Activated CD8-positive, alpha-beta memory T cell treated with anti-CD3 and anti-CD28 coated beads for 36 hours (primary cell): Measurements from ENCODE around the gene KRR1. TPM values are rescaled to one million over a fixed set of nuclear protein-coding genes. Genes with fewer than 3 reads are reported as not detected.
"Not testable (repeated sequence)": the region's sequence is repeated elsewhere in the genome, so short reads cannot be mapped to it uniquely, and the experiment has no call there.

Experiments
- CTCF ChIA-PET: fragments of 350-600 bp; sonication (Branson Sonifier 250); formaldehyde crosslinking; loops from one replicate; lab custom pipeline; 2021; ENCODE audit warnings: antibody characterized with exemption; lab: Charles Lee
- POLR2A ChIA-PET: fragments of 350-600 bp; sonication (Branson Sonifier 250); formaldehyde crosslinking; loops from one replicate; lab custom pipeline; 2021; ENCODE audit warnings: antibody characterized with exemption; lab: Charles Lee
- total RNA-seq, 2 experiments: library from RNA; stranded (reverse); gene quantifications; one replicate each; pipeline ENCODE4 v1.2.3, GENCODE V29; 2021

The KRR1 gene
- total RNA-seq, 2 experiments from 2014 or later, result 145 to 157 TPM

DNA sequence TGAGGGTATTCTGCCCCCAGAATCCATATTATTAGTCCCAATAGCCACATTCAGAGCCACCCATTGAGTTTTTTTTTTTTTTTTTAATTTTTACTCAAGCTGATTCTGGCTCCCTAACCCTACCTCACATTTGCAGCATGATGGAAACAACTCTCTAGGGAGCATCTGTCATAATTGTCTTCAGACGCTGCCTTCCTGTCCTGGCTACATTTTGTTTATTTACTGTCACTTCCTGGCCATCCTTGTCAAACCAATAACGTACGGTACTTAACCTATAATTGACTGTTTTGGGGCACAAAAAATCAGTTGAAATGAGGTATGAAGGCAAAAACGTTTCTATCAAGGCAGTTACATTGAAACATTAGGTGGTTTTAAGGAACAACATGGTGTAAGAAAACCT, 28.8 kb downstream of the KRR1 start:
- ChIA-PET POLR2A (interaction anchor here (0.6 kb wide), 1 partner anchor 1077 kb away, joined by 4 read pairs; the partner anchor contains the start of gene OSBPL8), CTCF (interaction anchor here (1.6 kb wide), 1 partner anchor 91 kb away, joined by 6 read pairs; the partner anchor contains the start of gene GLIPR1L2)

- ChIA-PET POLR2A (interaction anchor here (0.7 kb wide), 3 partner anchors 29 to 551 kb away, joined by 7 to 10 read pairs (median 8); partner anchors contain the start of gene KRR1), CTCF (interaction anchor here (1.3 kb wide), 1 partner anchor 25 kb away, joined by 8 read pairs; no protein-coding TSS in a partner anchor)
Observed at GRCh38 chr12:75481774-75482173, 29.6 kb downstream of the KRR1 start.

GRCh38 chr12:75481013-75481705, 30.2 kb downstream of the KRR1 start:
- POLR2A ChIA-PET, result interaction anchor here (0.7 kb wide), 4 partner anchors 30 to 552 kb away, joined by 7 to 10 read pairs (median 8); partner anchors contain the start of gene KRR1
- CTCF ChIA-PET, result interaction anchor here (0.9 to 1.5 kb wide), 3 partner anchors 25 to 868 kb away, joined by 4 to 8 read pairs (median 5); partner anchors contain the start of genes BBS10 and GLIPR1L2

DNA sequence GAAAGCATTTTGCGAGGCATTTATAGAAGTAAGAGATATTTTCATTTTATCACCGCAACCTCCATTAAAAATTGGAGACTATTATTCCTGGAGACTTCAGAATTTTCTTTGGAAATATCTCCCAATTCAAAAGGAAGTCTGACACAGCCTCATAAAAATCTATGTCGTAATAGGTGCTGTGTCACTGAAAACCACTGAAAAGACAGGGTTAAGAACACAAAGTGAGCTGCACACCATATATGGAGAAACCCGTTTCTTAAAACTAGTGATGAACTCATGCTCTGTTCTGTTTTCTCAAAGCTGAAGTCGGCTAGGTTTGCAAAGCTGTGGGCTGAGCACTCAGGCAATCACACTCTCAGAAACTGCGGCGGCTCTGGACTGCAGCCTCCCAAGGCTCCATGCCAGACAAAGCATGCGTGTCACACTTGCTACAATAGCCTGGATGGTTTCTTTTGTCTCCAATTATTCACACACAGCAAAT, 30.9 kb downstream of the KRR1 start, which contains the start of gene GLIPR1:
Gene GLIPR1 (plus strand): TSS at position 287 of the 481 bp plus-strand sequence. CDS start 126 bp downstream, at position 413.
- POLR2A ChIA-PET, result interaction anchor here (0.7 kb wide), 1 partner anchor 104 kb away, joined by 9 read pairs; no protein-coding TSS in a partner anchor
- CTCF ChIA-PET, result interaction anchor here (0.6 to 1.5 kb wide), 4 partner anchors 24 to 868 kb away, joined by 3 to 8 read pairs (median 4); partner anchors contain the start of genes BBS10 and GLIPR1L2

- POLR2A ChIA-PET, result no interaction called here
Observed at GRCh38 chr12:75479963-75480461, 31.4 kb downstream of the KRR1 start.

GRCh38 chr12:75478116-75478794, 33.2 kb downstream of the KRR1 start:
- CTCF ChIA-PET, result interaction anchor here (1.7 kb wide), 1 partner anchor 87 kb away, joined by 5 read pairs; the partner anchor contains the start of gene GLIPR1L2
- POLR2A ChIA-PET, result no interaction called here

More at GRCh38 chr12:75479963-75480461, 31.4 kb downstream of the KRR1 start:
- CTCF ChIA-PET, result interaction anchor here (0.6 to 1.5 kb wide), 4 partner anchors 88 to 869 kb away, joined by 3 to 5 read pairs (median 4); partner anchors contain the start of genes BBS10, GLIPR1L1 and GLIPR1L2

GRCh38 chr12:75477137-75477536, 34.3 kb downstream of the KRR1 start:
- POLR2A ChIA-PET, result no interaction called here
- CTCF ChIA-PET, result no interaction called here

DNA sequence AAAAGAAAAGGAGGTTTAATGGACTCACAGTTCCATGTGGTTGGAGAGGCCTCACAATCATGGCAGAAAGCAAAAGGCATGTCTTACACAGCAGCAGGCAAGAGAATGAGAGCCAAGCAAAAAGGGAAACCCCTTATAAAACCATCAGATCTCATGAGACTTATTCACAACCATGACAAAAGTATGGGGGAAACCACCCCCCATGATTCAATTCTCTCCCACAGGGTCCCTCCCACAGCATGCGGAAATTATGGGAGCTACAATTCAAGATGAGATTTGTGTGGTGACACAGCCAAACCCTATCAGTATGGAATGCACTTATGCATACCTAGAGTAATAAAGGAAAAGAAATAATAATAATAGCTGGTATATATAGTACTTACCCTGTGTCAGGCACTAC, 35.3 kb downstream of the KRR1 start:
- POLR2A ChIA-PET, result no interaction called here

GRCh38 chr12:75474116-75474515, 37.3 kb downstream of the KRR1 start:
- ChIA-PET CTCF (no interaction called here), POLR2A (no interaction called here)

More for the DNA sequence above, 35.3 kb downstream of the KRR1 start:
- CTCF ChIA-PET, result interaction anchor here (0.7 kb wide), 1 partner anchor 190 kb away, joined by 3 read pairs; no protein-coding TSS in a partner anchor

GRCh38 chr12:75471902-75472890, 39.2 kb downstream of the KRR1 start:
- ChIA-PET POLR2A (no interaction called here), CTCF (interaction anchor here (0.7 kb wide), 1 partner anchor 13 kb away, joined by 3 read pairs; no protein-coding TSS in a partner anchor)

GRCh38 chr12:75460204-75460603, 51.2 kb downstream of the KRR1 start:
- CTCF ChIA-PET, result no interaction called here
- POLR2A ChIA-PET, result no interaction called here

DNA sequence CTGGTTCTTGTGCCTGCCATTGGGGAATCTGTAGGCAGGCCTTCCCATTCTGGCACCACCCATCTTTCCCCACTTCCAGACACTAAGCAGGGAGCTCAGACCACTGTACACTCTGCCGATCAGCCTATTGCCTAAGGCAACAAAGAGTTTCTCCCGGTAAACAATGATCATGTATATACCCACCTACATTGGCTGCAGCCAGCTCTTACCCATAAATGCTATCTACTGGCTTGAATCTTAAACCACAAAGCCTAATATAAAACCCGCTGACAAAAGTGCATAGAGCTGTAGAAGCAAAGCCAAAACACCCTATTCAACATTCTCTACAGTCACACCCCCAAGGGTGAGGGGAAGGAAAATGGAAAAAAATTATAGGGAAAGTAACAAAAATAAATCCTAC, 51.7 kb downstream of the KRR1 start:
- ChIA-PET CTCF (no interaction called here), POLR2A (no interaction called here)

- CTCF ChIA-PET, POLR2A ChIA-PET: not testable (repeated sequence)
Observed at GRCh38 chr12:75457866-75458265, 53.5 kb downstream of the KRR1 start.

DNA sequence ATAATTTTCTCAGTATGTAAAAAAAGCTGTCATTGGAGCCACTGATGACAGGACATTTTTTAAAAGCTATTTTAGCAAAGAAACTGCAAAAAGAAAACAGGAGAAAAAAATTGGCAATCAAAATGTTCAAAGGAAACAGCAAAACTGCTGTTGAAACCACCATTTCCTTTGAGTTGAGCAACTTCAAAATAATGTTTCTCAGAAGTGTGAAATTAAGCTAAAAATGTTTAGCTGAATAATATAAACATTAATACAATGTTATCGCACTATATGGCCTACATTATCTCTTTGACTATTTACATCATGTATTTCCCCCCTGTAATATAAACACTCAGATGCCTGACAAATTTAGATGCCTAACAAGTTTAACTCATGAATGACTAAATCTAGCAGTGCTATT, 54.2 kb downstream of the KRR1 start:
- POLR2A ChIA-PET, result no interaction called here
- CTCF ChIA-PET, result interaction anchor here (1.5 kb wide), 1 partner anchor 24 kb away, joined by 8 read pairs; the partner anchor contains the start of gene GLIPR1

DNA sequence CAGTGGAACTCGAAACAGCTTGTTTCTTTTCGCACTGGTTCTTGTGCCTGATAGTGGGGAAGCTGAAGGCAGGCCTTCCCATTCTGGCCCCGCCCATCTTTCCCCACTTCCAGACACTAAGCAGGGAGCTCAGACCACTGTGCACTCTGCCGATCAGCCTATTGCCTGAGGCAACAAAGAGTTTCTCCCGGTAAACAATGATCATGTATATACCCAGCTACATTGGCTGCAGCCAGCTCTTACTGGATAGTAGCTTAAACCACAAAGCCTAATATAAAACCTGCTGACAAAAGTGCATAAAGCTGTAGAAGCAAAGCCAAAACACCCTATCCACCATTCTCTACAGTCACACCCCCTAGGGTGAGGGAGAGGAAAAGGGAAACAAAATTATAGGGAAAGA, 55.6 kb downstream of the KRR1 start:
- ChIA-PET POLR2A (interaction anchor here (0.6 kb wide), 1 partner anchor 14 kb away, joined by 8 read pairs; no protein-coding TSS in a partner anchor), CTCF (interaction anchor here (1.5 kb wide), 1 partner anchor 25 kb away, joined by 8 read pairs; the partner anchor contains the start of gene GLIPR1)

DNA sequence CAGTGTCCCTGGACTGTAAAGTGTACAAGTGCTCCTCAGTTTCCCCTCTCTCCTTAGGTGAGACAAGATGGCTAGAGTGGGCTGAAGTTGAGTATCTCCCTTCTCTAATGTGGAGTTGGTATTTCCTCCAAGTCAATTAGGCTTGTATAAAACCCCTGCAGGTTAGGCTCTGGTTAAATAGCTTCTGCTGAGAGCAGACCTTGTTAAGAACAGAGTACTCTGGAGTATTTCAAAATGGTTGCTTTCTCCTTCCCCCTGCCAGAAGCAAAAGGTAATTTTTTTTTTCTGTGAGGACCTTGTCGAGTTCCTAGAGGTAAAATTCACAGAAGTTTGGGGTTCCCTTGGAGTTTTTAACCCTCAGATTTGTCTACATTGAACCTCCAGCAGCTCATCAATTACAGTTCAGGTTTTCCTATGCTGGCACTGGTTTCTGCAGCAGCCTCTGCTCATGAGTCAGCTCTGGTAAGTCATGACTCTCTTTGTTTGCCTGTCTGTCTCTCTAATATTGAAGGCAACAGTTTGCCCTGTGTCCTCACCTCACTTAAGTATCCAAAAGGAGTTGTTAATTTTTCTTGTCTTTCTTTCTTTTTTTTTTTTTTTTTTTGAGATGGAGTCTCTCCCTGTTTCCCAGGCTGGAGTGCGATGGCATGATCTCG, 58.6 kb downstream of the KRR1 start:
- POLR2A ChIA-PET, result no interaction called here
- CTCF ChIA-PET, result no interaction called here

DNA sequence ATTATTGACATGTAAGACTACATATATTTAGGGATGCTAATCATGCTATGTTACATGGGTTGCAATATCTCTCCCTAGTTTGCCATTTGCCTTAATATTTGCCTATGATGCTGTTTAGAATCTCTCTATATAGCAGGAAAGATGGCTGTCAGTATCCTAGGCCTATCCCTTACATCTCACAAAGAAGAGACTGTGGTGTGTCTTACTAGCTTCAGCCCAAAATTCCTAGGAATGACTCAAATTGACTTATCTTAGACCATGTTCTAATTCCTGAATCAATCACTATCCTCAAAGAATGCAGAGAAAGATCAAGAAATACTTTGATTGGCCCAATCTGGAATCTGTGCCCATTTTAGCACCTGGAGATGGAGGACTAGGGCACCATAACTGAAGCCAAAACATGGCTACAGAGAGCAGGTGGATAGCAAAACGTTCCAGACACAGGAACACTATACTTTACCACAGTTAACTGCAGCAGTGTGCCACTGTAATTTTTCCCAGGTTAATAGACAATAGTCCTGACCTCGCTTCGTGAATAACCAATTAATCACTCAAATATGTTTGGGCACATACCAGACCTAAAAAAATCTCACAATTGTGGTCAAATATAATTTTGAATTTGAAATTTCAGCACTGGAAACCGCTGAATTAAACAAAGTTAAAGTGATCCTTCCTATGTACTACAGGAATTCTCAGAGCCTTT, 63.6 kb downstream of the KRR1 start:
- POLR2A ChIA-PET, result no interaction called here
- CTCF ChIA-PET, result no interaction called here
